Fibroblast of the conjunctiva (primary cell): ENCODE measurements around the gene TSPAN18.
A peak's percentile ranks its signal among the peaks of the same experiment; 100 is the strongest.
"Not testable (repeated sequence)": the region's sequence is repeated elsewhere in the genome, so short reads cannot be mapped to it uniquely, and the experiment has no call there.

Experiments
- DNase-seq: peaks from one replicate; pipeline ENCODE4 v3.0.0-alpha.2; 2010; ENCODE audit warnings: low read depth

The TSPAN18 gene

GRCh38 chr11:44868455-44869421, 142.0 kb downstream of the TSPAN18 start:
- no peak for DNase-seq

GRCh38 chr11:44870181-44870580, 143.4 kb downstream of the TSPAN18 start:
- DNase-seq: no peak

DNA sequence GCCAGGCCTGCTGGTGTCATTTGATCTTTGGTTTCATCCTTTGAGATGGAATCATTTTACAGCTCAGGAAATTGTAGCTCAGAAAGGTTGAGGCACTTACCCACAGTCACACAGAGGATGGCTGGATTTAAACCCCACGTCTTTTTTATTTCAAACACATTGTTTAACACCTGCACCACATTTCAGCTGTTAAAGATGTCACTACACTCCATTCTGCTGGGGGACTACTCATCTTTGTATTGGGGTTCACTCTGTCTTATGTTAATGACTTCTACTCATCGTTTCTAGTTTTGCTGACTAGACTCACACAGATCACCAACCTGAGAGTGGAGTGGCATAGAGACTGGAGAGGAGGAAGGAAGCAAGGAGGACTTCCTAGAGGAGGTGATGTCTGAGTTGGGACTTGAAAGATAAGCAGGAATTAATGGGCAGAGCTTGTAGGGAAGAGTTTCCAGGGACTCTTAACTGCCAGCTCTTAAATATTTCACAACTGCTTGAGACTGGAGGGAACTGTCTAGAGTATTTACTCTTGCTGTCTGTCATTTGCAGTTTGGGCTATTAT, 143.9 kb downstream of the TSPAN18 start:
- no peak for DNase-seq

DNA sequence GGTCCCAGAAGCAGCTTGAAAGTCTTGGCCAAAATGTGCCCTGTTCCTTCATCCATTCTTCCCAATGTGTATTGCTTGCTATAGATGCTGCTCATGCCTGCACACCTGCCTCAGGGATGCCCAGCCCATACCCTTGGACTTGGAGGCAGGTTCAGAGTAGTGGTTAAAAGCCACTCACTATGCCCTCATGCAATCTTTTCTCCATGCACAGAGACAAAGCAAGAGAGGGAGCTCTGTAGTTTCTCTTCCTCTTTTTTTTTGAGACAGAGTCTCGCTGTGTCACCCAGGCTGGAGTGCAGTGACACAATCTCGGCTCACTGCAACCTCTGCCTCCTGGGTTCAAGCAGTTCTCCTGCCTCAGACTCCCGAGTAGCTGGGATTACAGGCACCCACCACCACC, 144.9 kb downstream of the TSPAN18 start:
- DNase-seq: not testable (repeated sequence)

DNA sequence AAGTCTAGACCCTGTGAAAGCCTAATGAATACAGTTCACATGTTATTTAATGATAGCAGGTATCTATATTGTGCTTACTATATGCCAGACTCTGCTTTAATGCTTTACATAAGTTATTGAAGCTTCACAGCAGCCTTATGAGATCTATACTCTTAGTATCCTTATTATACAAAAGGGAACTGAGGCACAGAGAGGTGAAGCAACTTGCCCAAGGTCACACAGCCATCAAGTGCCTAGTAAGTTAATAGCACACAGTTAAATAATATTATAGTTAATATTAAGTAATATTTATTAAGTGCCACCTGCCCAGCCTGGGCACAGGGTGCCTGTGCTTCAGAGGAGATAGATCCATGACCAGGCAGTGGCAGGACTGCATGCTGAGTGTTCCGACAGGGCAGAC, 145.8 kb downstream of the TSPAN18 start:
- DNase-seq: no peak

GRCh38 chr11:44873537-44873936, 146.8 kb downstream of the TSPAN18 start:
- no peak for DNase-seq

- DNase-seq: no peak
These were observed 147.5 kb downstream of the TSPAN18 start for GRCh38 chr11:44874284-44874683.

DNA sequence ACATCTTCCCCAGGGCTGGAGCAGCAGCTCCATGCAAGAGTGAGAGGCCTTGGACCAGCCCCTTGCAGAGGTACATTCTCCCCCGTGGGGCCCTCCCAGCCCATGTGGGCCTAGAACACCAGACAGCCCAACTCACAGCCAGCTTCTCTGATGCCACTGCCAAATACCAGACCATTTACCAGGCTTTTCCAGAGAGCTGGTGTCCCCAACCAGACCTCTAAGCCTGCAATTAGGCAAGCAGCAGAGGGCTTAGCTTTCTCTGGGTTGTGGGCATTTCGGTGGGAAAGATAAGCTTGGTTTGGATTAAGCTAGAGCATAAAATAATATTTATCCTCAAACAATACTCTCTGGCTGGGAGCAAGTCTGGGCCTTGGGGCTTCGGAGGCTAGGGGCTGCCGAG, 148.3 kb downstream of the TSPAN18 start:
- DNase-seq: no peak

GRCh38 chr11:44876194-44876723, 149.5 kb downstream of the TSPAN18 start:
- no peak for DNase-seq

DNA sequence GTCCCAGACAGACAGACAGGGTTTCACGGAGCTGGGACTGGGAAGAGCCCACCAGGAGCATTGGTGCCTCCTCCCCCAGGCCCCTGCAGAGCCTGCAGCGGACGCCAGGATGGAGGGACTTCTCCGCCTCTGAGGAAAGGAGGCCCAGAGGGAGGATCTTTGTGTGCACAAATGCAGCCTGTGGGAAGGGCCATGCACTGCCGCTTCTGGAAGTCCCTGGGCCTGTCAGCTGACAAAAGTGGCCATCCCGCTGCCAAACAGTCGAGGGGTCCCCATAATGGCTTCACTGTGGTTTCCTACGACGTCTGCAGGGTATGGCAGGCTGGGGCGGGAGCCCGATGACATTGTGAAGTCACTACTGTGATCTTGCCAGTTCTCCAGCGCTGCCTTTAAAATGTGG, 150.1 kb downstream of the TSPAN18 start:
- DNase-seq: no peak

- no peak for DNase-seq
These were observed 151.1 kb downstream of the TSPAN18 start for GRCh38 chr11:44877571-44878497.

- no peak for DNase-seq
These were observed 151.9 kb downstream of the TSPAN18 start for GRCh38 chr11:44878711-44879110.

DNA sequence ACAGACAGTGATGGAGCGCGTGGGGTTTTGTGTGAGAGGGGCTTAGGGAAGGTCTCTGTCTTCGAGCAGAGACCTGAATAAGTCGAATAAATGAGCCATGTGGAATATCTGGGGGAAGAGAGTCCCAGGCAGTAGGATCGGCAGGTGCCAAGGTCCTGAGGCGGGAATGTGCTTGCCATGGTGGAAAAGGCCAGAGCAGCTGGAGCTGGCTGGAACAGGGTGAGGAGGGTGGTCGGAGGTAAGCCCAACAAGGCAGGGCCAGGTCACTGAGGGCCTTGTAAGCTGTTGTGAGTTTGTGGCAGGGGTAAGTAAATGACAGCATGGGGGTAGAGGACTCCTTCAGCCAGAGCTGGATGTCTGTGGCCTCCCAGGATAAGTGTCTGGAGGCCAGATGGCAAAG, 152.7 kb downstream of the TSPAN18 start:
- no peak for DNase-seq

DNA sequence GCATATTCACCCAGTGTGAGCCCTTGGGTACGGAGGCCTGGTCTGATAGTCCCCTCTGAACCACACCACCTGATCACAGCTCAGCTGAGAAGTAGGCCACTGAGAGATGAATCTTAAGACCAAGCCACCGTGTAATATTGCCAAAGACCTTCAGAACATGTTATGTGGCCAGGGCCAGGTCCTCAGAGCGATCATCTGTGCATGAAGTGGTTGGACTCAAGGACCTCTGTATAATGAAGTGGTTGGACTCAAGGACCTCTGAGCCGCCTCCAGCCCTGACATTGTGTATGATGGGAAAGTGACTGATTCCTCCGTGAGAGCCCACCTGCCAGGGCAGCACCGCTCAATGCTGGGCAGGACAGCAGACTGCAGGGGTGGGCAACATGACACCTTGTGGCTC, 153.7 kb downstream of the TSPAN18 start:
- no peak for DNase-seq

DNA sequence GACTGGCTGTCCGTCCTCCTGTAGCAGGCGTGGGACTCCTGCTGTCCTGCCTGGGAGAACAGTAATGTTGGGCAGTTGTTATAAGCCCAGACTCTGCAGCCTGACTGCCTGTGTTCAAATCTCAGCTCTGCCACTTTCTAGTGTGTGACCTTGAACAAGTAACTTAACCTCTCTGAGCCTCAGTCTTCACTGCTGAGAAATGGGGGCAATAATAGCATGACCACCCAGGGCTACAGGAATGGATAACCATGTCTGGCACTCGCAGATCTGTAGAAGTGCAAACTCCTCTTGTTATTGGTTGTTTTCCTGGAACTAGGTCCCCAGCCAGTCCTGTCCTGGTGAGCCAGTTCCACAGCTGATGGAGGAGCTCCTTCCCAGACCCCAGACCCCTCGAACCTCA, 154.2 kb downstream of the TSPAN18 start:
- no peak for DNase-seq

DNA sequence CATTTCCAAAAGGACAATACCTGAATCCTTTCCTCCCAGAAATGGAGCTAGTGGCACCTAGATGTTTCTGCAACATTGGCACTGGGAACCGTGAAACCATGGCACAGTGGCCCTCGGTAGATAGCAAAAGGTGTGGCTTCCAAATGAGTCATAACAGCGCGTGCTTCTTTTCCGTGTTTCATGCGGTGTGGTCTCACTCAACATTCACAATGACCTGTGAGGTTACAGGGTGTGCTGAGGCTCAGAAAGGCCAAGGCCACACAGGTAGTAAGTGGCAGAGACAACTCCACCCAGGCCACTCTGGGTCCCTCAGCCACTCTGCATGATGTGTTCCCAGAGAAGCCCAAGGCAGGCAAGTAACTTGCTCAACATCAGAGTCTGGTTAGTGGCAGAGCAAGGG, 156.5 kb downstream of the TSPAN18 start:
- DNase-seq: no peak

GRCh38 chr11:44884056-44884455, 157.3 kb downstream of the TSPAN18 start:
- no peak for DNase-seq

- no peak for DNase-seq
These were observed 158.5 kb downstream of the TSPAN18 start for GRCh38 chr11:44885065-44885810.

DNA sequence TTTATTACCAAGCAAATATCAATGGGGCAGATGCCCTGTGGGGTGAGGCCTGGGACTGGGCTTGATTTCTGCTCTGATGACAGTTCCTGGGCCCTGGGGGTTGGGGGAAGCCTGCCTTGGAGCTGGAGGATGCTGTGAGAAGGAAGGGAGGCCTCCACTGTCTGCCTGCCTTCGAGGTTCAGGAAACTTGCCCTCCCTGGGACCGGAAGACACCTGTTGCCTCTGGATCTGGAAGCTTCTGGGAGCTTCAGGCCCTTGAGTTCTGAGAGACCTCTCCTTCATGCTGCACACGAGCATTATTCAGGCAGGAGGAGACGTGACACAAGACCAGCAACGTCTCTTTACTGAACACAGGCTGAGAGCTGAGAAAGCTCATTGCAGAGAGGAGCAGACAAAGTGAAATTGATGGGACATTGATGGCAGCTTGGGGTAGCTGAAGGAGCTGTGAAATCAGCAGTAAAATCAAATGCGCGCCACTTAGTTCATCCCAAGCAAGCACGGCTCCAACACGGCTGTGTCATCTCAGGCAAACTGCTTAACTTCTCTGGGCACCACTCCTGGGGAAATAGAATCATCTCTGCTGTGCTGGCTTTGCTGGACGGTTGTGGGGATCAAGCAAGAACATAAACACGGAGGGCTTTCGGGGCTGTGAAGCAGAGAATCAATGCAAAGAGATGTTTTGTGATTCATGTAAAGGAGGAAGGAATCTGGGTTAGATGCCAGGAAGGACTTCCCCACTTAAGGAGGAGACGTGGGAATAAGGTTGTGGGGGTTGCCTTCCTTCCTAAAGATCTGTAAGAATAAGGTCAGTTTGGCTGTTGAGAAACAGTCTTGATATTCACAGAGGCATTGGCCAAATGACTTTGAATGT, 159.4 kb downstream of the TSPAN18 start:
- no peak for DNase-seq

DNA sequence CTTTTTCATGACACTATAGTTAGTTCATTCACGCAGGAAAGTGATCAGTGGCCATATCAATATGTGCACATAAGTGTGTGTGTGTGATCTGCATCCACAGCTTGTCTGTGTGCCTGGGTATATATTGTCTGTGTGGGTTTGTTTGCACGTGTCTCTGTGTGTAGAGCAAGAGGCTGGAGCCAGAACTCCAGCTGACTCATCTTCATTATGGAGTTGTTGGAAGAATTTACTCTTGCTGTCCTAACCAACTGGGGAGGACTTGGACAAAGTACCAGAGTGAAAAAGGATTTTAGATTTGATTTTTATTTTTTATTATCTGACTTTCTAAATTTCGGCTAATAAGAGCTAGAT, 160.0 kb downstream of the TSPAN18 start:
- DNase-seq: peak; percentile 36

- no peak for DNase-seq
These were observed 160.9 kb downstream of the TSPAN18 start for GRCh38 chr11:44887636-44888035.
